ENCODE measurements around the gene ORC3. TPM values are rescaled to one million over a fixed set of nuclear protein-coding genes. Genes with fewer than 3 reads are reported as not detected.

Gene ORC3
- total and polyA plus RNA-seq, 4 donors: 6.8 to 22.4 (median 13.9) TPM

DNA sequence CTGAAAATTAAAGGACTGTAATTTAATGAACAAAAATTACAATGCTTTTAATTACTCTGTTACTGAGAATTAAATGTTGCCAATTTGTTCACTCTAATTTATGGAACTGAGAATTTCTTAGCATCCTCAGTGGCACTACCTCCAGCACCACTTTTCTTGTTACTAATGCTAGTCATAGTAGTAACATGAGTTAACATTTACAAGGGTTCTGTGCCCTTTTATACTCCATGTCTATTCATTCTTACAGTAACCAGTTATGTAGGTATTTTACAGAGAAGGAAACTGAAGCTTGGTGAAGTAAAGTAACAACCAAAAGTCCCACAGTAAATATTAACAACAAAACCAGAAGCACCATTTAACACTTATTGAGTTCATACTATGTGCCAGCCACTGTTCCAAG is 34.4 kb upstream of the ORC3 start:
- no peaks in the 10 kb centered on the region for H3K4me1 ChIP-seq (ENCODE audit: control insufficient read depth in 1 of 2, insufficient read depth in 2 of 2, low read length in 2 of 2)
- H3K4me3 ChIP-seq (ENCODE audit: low read length in 2 of 2): no peak overlapping the region
- no peak overlapping the region for H3K27ac ChIP-seq (ENCODE audit: low read depth in 1 of 2, low read length in 2 of 2)
- intact Hi-C loops (cut with DNase I): no loop called here
- H3K36me3 ChIP-seq (ENCODE audit: control insufficient read depth in 1 of 2, insufficient read depth in 2 of 2, low read length in 1 of 2): peaks cover 0 to 11% of the 10 kb centered on the region in 2 donors
- ATAC-seq (ENCODE audit: low FRiP score) (no peak), DNase-seq (no peak)
- no peaks in the 10 kb centered on the region for H3K9me3 ChIP-seq (ENCODE audit: control insufficient read depth, low read length)
- no peaks in the 10 kb centered on the region for H3K27me3 ChIP-seq (ENCODE audit: control insufficient read depth in 1 of 2, insufficient read depth in 2 of 2, low read length in 1 of 2)

DNA sequence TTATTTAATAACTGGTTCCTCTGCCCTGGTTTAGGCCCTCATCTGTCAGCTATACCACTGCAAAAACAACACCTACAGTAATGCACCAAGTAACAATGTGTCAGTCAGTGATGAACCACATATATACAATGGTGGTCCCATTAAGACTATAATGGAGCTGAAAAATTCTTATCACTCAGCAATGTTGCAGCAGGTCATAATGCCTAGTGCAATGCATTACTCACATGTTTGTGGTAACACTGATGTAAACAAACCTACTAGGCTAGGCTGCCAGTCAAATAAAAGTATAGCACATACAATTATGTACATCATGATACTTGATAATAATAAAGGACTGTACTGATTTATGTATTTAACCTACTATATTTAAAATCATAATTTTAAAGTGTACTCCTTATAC is 31.5 kb upstream of the ORC3 start:
- peaks cover 0 to 5% of the 10 kb centered on the region in 2 donors for H3K36me3 ChIP-seq (ENCODE audit: control insufficient read depth in 1 of 2, insufficient read depth in 2 of 2, low read length in 1 of 2)
- intact Hi-C loops (cut with DNase I): no loop called here

DNA sequence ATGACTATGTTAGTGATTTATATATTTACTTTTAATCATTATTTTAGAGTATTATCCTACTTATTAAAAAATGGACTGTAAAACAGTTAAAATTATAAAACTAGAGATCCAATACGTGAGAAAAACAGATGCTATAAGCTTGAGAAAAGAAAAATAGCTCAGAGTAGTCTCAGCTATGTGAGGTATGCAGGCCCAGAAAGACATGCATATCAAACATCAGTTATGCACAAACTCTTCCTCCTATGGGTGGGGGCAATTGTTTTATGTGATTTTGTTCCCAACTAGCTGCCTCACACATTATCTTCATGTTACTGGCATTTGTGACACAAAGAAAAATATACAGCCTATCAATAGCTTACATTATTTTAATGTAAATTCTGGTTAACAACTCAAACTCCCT is 28.9 kb upstream of the ORC3 start:
- no peaks in the 10 kb centered on the region for H3K4me1 ChIP-seq (ENCODE audit: control insufficient read depth in 1 of 2, insufficient read depth in 2 of 2, low read length in 2 of 2)
- no peak overlapping the region for H3K4me3 ChIP-seq (ENCODE audit: low read length in 2 of 2)
- H3K36me3 ChIP-seq (ENCODE audit: control insufficient read depth in 1 of 2, insufficient read depth in 2 of 2, low read length in 1 of 2): peaks cover 0 to 2% of the 10 kb centered on the region in 2 donors
- no peaks in the 10 kb centered on the region for H3K27me3 ChIP-seq (ENCODE audit: control insufficient read depth in 1 of 2, insufficient read depth in 2 of 2, low read length in 1 of 2)
- no peaks in the 10 kb centered on the region for H3K9me3 ChIP-seq (ENCODE audit: control insufficient read depth, low read length)
- ATAC-seq (ENCODE audit: low FRiP score): no peak
- intact Hi-C loops (cut with DNase I): no loop called here
- DNase-seq: no peak
- 39 to 52% methylated on average over 1 of the region's 1 CpG for WGBS, 2 donors
- no peak overlapping the region for H3K27ac ChIP-seq (ENCODE audit: low read depth in 1 of 2, low read length in 2 of 2)

More for the DNA sequence above, 31.5 kb upstream of the ORC3 start:
- no peak overlapping the region for H3K27ac ChIP-seq (ENCODE audit: low read depth in 1 of 2, low read length in 2 of 2)
- no peaks in the 10 kb centered on the region for H3K27me3 ChIP-seq (ENCODE audit: control insufficient read depth in 1 of 2, insufficient read depth in 2 of 2, low read length in 1 of 2)
- ATAC-seq (ENCODE audit: low FRiP score) (no peak), DNase-seq (no peak)
- H3K9me3 ChIP-seq (ENCODE audit: control insufficient read depth, low read length): no peaks in the 10 kb centered on the region
- no peaks in the 10 kb centered on the region for H3K4me1 ChIP-seq (ENCODE audit: control insufficient read depth in 1 of 2, insufficient read depth in 2 of 2, low read length in 2 of 2)
- no peak overlapping the region for H3K4me3 ChIP-seq (ENCODE audit: low read length in 2 of 2)

DNA sequence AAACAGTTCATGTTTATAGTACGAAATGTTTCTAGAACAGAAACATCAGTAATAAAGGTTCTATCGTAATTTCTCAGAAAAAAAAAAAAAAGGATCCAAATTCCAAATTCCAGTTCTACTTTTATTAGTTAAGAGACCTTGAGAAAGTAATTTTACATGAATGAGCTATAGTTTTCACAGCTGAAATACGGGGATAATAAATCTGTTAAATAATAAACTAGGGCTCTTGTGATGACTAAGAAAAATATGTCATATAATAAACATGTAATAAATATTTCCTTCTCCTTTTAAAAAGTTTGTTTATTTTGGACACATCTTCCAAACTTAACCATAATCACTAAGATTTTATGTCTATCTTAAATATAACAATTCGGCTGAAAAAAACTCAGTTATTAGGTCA is 17.9 kb upstream of the ORC3 start:
- H3K9me3 ChIP-seq (ENCODE audit: control insufficient read depth, low read length): no peaks in the 10 kb centered on the region
- no peak overlapping the region for H3K27ac ChIP-seq (ENCODE audit: low read depth in 1 of 2, low read length in 2 of 2)
- ATAC-seq (ENCODE audit: low FRiP score) (no peak), DNase-seq (no peak)
- intact Hi-C loops (cut with DNase I): no loop called here
- 75 to 82% methylated on average over 4 of the region's 4 CpGs for WGBS, 2 donors
- H3K27me3 ChIP-seq (ENCODE audit: control insufficient read depth in 1 of 2, insufficient read depth in 2 of 2, low read length in 1 of 2): no peaks in the 10 kb centered on the region
- peaks cover 0 to 2% of the 10 kb centered on the region in 2 donors for H3K36me3 ChIP-seq (ENCODE audit: control insufficient read depth in 1 of 2, insufficient read depth in 2 of 2, low read length in 1 of 2)
- H3K4me1 ChIP-seq (ENCODE audit: control insufficient read depth in 1 of 2, insufficient read depth in 2 of 2, low read length in 2 of 2): peaks cover 0 to 6% of the 10 kb centered on the region in 2 donors
- H3K4me3 ChIP-seq (ENCODE audit: low read length in 2 of 2): no peak overlapping the region

DNA sequence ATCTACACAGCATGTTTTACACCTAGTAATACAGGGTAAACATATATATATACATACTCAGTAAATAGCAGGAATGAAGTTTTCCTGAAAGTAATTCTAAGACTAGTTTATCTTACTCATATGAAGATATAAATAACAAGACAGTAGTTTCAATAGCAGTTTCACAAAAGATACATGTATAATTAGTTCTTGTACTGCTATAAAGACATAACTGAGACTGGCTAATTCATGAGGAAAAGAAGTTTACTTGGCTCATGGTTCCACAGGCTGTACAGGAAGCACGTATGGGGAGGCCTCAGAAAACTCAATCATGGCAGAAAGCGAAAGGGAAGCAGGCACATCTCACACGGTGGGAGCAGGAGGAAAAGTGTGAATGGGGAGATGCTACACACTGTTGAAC is 17.1 kb upstream of the ORC3 start:
- ATAC-seq (ENCODE audit: low FRiP score): no peak
- H3K4me1 ChIP-seq (ENCODE audit: control insufficient read depth in 1 of 2, insufficient read depth in 2 of 2, low read length in 2 of 2): peaks cover 0 to 6% of the 10 kb centered on the region in 2 donors
- no peak overlapping the region for H3K27ac ChIP-seq (ENCODE audit: low read depth in 1 of 2, low read length in 2 of 2)
- H3K27me3 ChIP-seq (ENCODE audit: control insufficient read depth in 1 of 2, insufficient read depth in 2 of 2, low read length in 1 of 2): no peaks in the 10 kb centered on the region
- DNase-seq: no peak
- no peaks in the 10 kb centered on the region for H3K9me3 ChIP-seq (ENCODE audit: control insufficient read depth, low read length)
- intact Hi-C loops (cut with DNase I): no loop called here
- no peak overlapping the region for H3K4me3 ChIP-seq (ENCODE audit: low read length in 2 of 2)
- WGBS, 2 donors: 90 to 91% methylated on average over 3 of the region's 3 CpGs
- H3K36me3 ChIP-seq (ENCODE audit: control insufficient read depth in 1 of 2, insufficient read depth in 2 of 2, low read length in 1 of 2): peaks cover 0 to 2% of the 10 kb centered on the region in 2 donors

DNA sequence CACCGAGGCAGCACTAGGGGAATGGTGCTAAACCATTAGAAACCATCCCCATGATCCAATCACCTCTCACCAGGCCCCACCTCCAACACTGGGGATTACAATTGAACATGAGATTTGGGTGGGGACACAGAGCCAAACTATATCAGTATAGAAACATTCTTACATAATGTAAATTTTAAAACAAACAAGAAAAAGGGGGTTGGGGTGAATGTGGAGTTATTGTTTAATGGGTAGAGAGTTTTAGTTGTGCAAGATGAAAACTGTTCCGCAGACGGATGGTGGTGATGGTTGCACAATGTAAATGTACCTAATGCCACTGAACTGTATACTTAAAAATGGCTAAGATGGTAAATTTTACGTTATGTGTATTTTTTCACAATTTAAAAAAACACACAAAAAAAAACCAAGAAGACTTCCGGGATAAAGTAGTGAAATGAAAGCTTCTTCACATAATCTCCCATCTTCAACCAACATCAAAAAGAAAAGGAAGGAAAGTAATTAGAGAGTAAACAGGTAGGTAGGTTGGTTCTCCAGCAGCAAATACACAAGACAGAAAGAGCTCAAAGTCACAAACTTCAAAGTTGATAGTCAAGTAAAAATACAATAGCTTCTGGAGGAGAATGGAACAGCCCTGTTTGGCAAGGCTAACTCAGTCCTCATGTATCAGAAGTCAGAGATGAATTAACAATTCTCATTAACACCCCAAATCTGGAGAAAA is 16.5 kb upstream of the ORC3 start:
- H3K27me3 ChIP-seq (ENCODE audit: control insufficient read depth in 1 of 2, insufficient read depth in 2 of 2, low read length in 1 of 2): no peaks in the 10 kb centered on the region
- no peaks in the 10 kb centered on the region for H3K36me3 ChIP-seq (ENCODE audit: control insufficient read depth in 1 of 2, insufficient read depth in 2 of 2, low read length in 1 of 2)
- DNase-seq (no peak), ATAC-seq (ENCODE audit: low FRiP score) (no peak)
- H3K4me1 ChIP-seq (ENCODE audit: control insufficient read depth in 1 of 2, insufficient read depth in 2 of 2, low read length in 2 of 2): peaks cover 0 to 6% of the 10 kb centered on the region in 2 donors
- intact Hi-C loops (cut with DNase I): no loop called here
- WGBS, 2 donors: 89 to 92% methylated on average over 5 of the region's 5 CpGs
- H3K4me3 ChIP-seq (ENCODE audit: low read length in 2 of 2): no peak overlapping the region
- H3K27ac ChIP-seq (ENCODE audit: low read depth in 1 of 2, low read length in 2 of 2): no peak overlapping the region
- H3K9me3 ChIP-seq (ENCODE audit: control insufficient read depth, low read length): no peaks in the 10 kb centered on the region

GRCh38 chr6:87574237-87574804 is 15.6 kb upstream of the ORC3 start:
- intact Hi-C loops (cut with DNase I): no loop called here
- H3K4me1 ChIP-seq (ENCODE audit: control insufficient read depth in 1 of 2, insufficient read depth in 2 of 2, low read length in 2 of 2): peaks cover 0 to 6% of the 10 kb centered on the region in 2 donors
- no peak for ATAC-seq (ENCODE audit: low FRiP score)
- H3K27me3 ChIP-seq (ENCODE audit: control insufficient read depth in 1 of 2, insufficient read depth in 2 of 2, low read length in 1 of 2): no peaks in the 10 kb centered on the region
- H3K9me3 ChIP-seq (ENCODE audit: control insufficient read depth, low read length): no peaks in the 10 kb centered on the region
- 26 to 28% methylated on average over 2 of the region's 2 CpGs for WGBS, 2 donors
- H3K36me3 ChIP-seq (ENCODE audit: control insufficient read depth in 1 of 2, insufficient read depth in 2 of 2, low read length in 1 of 2): no peaks in the 10 kb centered on the region
- no peak for DNase-seq
- no peak overlapping the region for H3K4me3 ChIP-seq (ENCODE audit: low read length in 2 of 2)
- H3K27ac ChIP-seq (ENCODE audit: low read depth in 1 of 2, low read length in 2 of 2): no peak overlapping the region

- H3K27ac ChIP-seq (ENCODE audit: low read depth in 1 of 2, low read length in 2 of 2): no peak overlapping the region
- 80 to 86% methylated on average over 2 of the region's 2 CpGs for WGBS, 2 donors
- no peaks in the 10 kb centered on the region for H3K9me3 ChIP-seq (ENCODE audit: control insufficient read depth, low read length)
- no peak overlapping the region for H3K4me3 ChIP-seq (ENCODE audit: low read length in 2 of 2)
- peaks cover 0 to 6% of the 10 kb centered on the region in 2 donors for H3K4me1 ChIP-seq (ENCODE audit: control insufficient read depth in 1 of 2, insufficient read depth in 2 of 2, low read length in 2 of 2)
- no peaks in the 10 kb centered on the region for H3K36me3 ChIP-seq (ENCODE audit: control insufficient read depth in 1 of 2, insufficient read depth in 2 of 2, low read length in 1 of 2)
- ATAC-seq (ENCODE audit: low FRiP score) (no peak), DNase-seq (no peak)
- intact Hi-C loops (cut with DNase I): no loop called here
- no peaks in the 10 kb centered on the region for H3K27me3 ChIP-seq (ENCODE audit: control insufficient read depth in 1 of 2, insufficient read depth in 2 of 2, low read length in 1 of 2)
Measured at GRCh38 chr6:87575423-87575822, 14.5 kb upstream of the ORC3 start.

GRCh38 chr6:87583822-87584221 is 6.1 kb upstream of the ORC3 start:
- ATAC-seq (ENCODE audit: low FRiP score) (no peak), DNase-seq (no peak)
- H3K27ac ChIP-seq (ENCODE audit: low read depth in 1 of 2, low read length in 2 of 2): no peak overlapping the region
- no peaks in the 10 kb centered on the region for H3K9me3 ChIP-seq (ENCODE audit: control insufficient read depth, low read length)
- H3K4me3 ChIP-seq (ENCODE audit: low read length in 2 of 2): no peak overlapping the region
- no peaks in the 10 kb centered on the region for H3K36me3 ChIP-seq (ENCODE audit: control insufficient read depth in 1 of 2, insufficient read depth in 2 of 2, low read length in 1 of 2)
- 92 to 94% methylated on average over 4 of the region's 4 CpGs for WGBS, 2 donors
- H3K4me1 ChIP-seq (ENCODE audit: control insufficient read depth in 1 of 2, insufficient read depth in 2 of 2, low read length in 2 of 2): peaks cover 0 to 9% of the 10 kb centered on the region in 2 donors
- no peaks in the 10 kb centered on the region for H3K27me3 ChIP-seq (ENCODE audit: control insufficient read depth in 1 of 2, insufficient read depth in 2 of 2, low read length in 1 of 2)
- intact Hi-C loops (cut with DNase I): loop anchor here in 1 of 2 donors (10.0 kb wide), 1 partner anchor 121 kb away; the partner anchor contains the start of gene AKIRIN2

Measured in aorta (tissue), 5 donors.